ENCODE measurements around the gene TOR4A.

TOR4A gene

GRCh38 chr9:137265496-137266161 lies 11.9 kb upstream of the TOR4A start:
- TF ChIP-seq POLR2AphosphoS5 (IDR thresholded peaks at IDR 0.05; ENCODE audit: low read depth, low read length) (no peak), REST (IDR thresholded peaks at IDR 0.05; ENCODE audit: insufficient read depth in 1 of 2, low read depth in 2 of 2, low read length in 2 of 2) (no peak), TAF1 (IDR thresholded peaks at IDR 0.05; ENCODE audit: borderline replicate concordance, insufficient read depth, low read length) (no peak), FOXP2 (optimal IDR thresholded peaks at IDR 0.05; ENCODE audit: borderline replicate concordance, extremely low read depth, extremely low read length, insufficient read depth) (no peak), SIN3A (IDR thresholded peaks at IDR 0.05; ENCODE audit: borderline replicate concordance, insufficient read depth, low read length) (no peak)

- TF ChIP-seq POLR2AphosphoS5 (IDR thresholded peaks at IDR 0.05; ENCODE audit: low read depth, low read length) (no peak), TAF1 (IDR thresholded peaks at IDR 0.05; ENCODE audit: borderline replicate concordance, insufficient read depth, low read length) (no peak), REST (IDR thresholded peaks at IDR 0.05; ENCODE audit: insufficient read depth in 1 of 2, low read depth in 2 of 2, low read length in 2 of 2) (no peak), FOXP2 (optimal IDR thresholded peaks at IDR 0.05; ENCODE audit: borderline replicate concordance, extremely low read depth, extremely low read length, insufficient read depth) (no peak), SIN3A (IDR thresholded peaks at IDR 0.05; ENCODE audit: borderline replicate concordance, insufficient read depth, low read length) (no peak)
Observed at GRCh38 chr9:137266162-137266527, 11.4 kb upstream of the TOR4A start.

GRCh38 chr9:137266585-137267453 lies 10.7 kb upstream of the TOR4A start:
- TF ChIP-seq POLR2AphosphoS5 (IDR thresholded peaks at IDR 0.05; ENCODE audit: low read depth, low read length), result no peak
- no peak for TF ChIP-seq REST (IDR thresholded peaks at IDR 0.05; ENCODE audit: insufficient read depth in 1 of 2, low read depth in 2 of 2, low read length in 2 of 2)
- TF ChIP-seq SIN3A (IDR thresholded peaks at IDR 0.05; ENCODE audit: borderline replicate concordance, insufficient read depth, low read length), result no peak
- no peak for TF ChIP-seq FOXP2 (optimal IDR thresholded peaks at IDR 0.05; ENCODE audit: borderline replicate concordance, extremely low read depth, extremely low read length, insufficient read depth)
- no peak for TF ChIP-seq TAF1 (IDR thresholded peaks at IDR 0.05; ENCODE audit: borderline replicate concordance, insufficient read depth, low read length)

- TF ChIP-seq SIN3A (IDR thresholded peaks at IDR 0.05; ENCODE audit: borderline replicate concordance, insufficient read depth, low read length) (no peak), TAF1 (IDR thresholded peaks at IDR 0.05; ENCODE audit: borderline replicate concordance, insufficient read depth, low read length) (no peak), FOXP2 (optimal IDR thresholded peaks at IDR 0.05; ENCODE audit: borderline replicate concordance, extremely low read depth, extremely low read length, insufficient read depth) (no peak), POLR2AphosphoS5 (IDR thresholded peaks at IDR 0.05; ENCODE audit: low read depth, low read length) (no peak), REST (IDR thresholded peaks at IDR 0.05; ENCODE audit: insufficient read depth in 1 of 2, low read depth in 2 of 2, low read length in 2 of 2) (no peak)
Observed at GRCh38 chr9:137267933-137268355, 9.6 kb upstream of the TOR4A start.

Data from PFSK-1 (cell line).